ENCODE results near the gene ZBTB7B.

GRCh38 chr1:154954541-154954940, 48.1 kb upstream of the ZBTB7B start:
- TF ChIP-seq EZH2 (IDR thresholded peaks at IDR 0.05; ENCODE audit: insufficient read depth, poor library complexity, severe bottlenecking) (no peak), EZH2phosphoT487 (IDR thresholded peaks at IDR 0.05; ENCODE audit: insufficient read depth, low read depth) (no peak)

All from GM23248 (cell line).